ENCODE measurements around the gene NDC1.

- TF ChIP-seq CTCF (IDR thresholded peaks at IDR 0.05) (no peak), POLR2A (IDR thresholded peaks at IDR 0.05) (no peak), POLR2AphosphoS5 (IDR thresholded peaks at IDR 0.05) (no peak)
Measured at GRCh38 chr1:53730224-53730865, 107.8 kb downstream of the NDC1 start.

Data from transverse colon (tissue), 4 donors.